Epithelial cell of esophagus (primary cell): ENCODE data around the gene HSFX1.

ENCODE experiments used
- DNase-seq: peaks from one replicate; pipeline ENCODE4 v3.0.0; 2010; ENCODE audit warnings: low read depth
- H3K4me3 ChIP-seq: 2 replicates; pipeline ENCODE4 v1.5.1; 2011; ENCODE audit warnings: mild to moderate bottlenecking, low read length, control low read depth
- CTCF ChIP-seq: IDR thresholded peaks from 2 replicates; pipeline ENCODE4 v1.5.1; 2011; ENCODE audit warnings: low read depth, mild to moderate bottlenecking, low read length, control low read depth, inconsistent platforms; ENCODE audit not compliant: insufficient read depth; ENCODE audit errors: missing control alignments

HSFX1 gene

DNA sequence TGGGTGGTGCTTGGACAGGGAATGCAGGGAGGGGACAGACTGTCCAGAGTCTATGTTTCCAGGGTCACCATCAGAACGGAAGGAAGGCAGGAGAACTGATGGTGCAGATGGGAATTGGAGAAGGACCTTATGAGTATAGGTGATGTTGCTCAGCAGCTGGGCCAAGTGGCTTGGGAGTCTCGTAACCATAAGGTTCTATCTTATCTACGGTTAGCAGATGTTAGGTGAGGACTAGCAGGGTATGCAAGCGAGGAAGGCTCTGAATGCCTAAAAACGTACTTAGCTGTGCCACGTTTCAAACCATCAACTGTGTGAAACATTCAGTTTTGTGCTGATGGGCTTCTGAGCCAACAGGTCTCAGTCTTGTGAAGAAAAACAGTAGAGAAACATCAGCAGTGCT is 30.2 kb downstream of the HSFX1 start:
- H3K4me3 ChIP-seq: no peak overlapping the region
- DNase-seq: no peak
- no peak for TF ChIP-seq CTCF

DNA sequence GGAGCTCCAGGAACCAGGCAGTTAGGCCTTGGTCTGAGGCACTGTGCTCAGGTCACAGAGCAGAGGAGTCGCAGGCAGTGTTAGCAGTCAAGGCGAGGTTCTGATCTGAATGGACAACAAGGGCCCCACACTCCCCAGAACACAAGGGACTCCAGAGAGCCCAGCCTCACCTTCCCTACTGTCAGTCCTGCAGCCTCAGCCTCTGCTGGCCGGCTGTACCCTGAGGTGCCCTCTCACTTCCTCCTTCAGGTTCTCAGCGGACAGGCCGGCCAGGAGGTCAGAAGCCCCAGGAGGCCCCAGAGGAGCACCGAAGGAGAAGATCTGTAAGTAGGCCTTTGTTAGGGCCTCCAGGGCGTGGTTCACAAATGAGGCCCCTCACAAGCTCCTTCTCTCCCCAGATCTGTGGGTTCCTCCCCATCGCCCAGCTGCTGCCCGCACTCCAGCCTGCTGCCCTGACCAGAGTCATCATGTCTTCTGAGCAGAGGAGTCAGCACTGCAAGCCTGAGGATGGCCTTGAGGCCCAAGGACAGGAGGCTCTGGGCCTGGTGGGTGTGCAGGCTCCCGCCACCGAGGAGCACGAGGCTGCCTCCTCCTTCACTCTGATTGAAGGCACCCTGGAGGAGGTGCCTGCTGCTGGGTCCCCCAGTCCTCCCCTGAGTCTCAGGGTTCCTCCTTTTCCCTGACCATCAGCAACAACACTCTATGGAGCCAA is 34.0 kb downstream of the HSFX1 start:
- no peak overlapping the region for H3K4me3 ChIP-seq
- no peak for DNase-seq
- no peak for TF ChIP-seq CTCF

DNA sequence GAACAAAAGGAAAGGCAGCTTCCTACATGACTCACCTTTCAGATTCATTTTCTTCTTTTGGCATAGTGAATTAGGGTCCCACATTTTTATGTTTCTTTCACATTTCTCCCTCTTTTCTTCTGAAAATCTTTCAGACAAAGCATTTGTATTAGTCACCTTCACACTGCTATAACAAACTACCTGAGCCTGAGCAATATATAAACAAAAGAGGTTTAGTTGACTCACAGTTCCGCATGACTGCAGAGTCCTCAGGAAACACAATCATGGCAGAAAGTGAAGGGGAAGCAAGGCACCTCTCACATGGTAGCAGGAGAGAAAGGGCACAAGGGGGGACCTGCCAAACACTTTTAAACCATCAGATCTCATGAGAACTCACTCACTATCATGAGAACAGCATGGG is 44.8 kb downstream of the HSFX1 start:
- TF ChIP-seq CTCF: no peak
- DNase-seq: peak; percentile 47

GRCh38 chrX:149819371-149819770 is 45.5 kb downstream of the HSFX1 start:
- no peak overlapping the region for H3K4me3 ChIP-seq
- TF ChIP-seq CTCF: no peak
- DNase-seq: peak; percentile 76

More for the DNA sequence above, 44.8 kb downstream of the HSFX1 start:
- H3K4me3 ChIP-seq: no peak overlapping the region

DNA sequence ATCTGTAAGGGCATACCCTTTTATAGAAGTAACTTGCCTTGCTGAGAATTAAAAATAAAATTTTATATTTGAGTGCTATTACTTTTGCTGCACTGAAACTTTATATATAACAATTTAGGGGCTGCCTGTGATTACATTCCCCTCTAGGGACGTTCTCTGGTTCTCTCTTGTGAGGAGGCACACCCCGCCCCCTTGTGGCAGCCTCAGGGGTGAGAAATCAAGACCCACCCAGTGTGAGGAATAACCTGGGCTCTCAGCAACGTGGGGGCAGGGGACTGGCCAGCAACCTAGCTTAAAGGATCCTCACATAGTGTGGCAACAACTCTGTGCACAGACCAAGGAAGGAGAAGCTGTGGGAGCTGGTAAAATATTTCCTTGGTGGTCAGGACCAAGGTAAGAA is 51.6 kb downstream of the HSFX1 start:
- TF ChIP-seq CTCF: no peak
- DNase-seq: peak; percentile 4
- H3K4me3 ChIP-seq: no peak overlapping the region
